Jurkat, Clone E6-1 (cell line): ENCODE data around the gene NKD1.

Experiments
- DNase-seq: peaks from one replicate; pipeline ENCODE4 v3.0.0-alpha.2; 2011; ENCODE audit warnings: low read depth, low spot score
- H3K4me3 ChIP-seq: 2 replicates; pipeline ENCODE4 v1.5.1; 2011; ENCODE audit warnings: mild to moderate bottlenecking, low read length, control low read depth, moderate library complexity

Gene NKD1

GRCh38 chr16:50631985-50632576 is 83.9 kb downstream of the NKD1 start:
- DNase-seq, result no peak
- no peak overlapping the region for H3K4me3 ChIP-seq

DNA sequence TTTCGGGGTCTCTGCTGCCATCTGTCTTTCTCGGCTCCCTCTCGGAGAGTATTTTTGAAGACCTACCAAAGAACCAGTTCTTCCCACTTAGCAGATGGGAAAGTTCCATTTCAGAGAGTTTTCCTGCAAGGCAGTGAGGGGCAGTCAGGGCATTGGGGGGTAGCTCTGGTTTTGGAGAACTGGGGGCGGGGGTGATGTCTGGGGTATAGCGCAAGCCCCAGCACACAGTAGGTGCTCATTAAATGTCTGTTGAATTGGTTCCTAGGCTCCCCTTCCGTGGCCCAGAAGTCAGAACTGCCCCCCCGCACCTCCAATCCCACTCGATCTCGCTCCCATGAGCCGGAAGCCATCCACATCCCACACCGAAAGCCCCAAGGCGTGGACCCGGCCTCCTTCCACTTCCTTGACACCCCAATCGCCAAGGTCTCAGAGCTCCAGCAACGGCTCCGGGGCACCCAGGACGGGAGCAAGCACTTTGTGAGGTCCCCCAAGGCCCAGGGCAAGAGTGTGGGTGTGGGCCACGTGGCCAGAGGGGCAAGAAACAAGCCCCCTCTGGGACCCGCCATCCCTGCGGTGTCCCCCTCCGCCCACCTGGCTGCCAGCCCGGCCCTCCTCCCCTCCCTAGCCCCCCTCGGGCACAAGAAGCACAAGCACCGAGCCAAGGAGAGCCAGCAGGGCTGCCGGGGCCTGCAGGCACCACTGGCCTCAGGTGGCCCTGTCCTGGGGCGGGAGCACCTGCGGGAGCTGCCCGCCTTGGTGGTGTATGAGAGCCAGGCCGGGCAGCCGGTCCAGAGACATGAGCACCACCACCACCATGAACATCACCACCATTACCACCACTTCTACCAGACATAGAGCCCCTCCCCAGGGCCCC is 85.0 kb downstream of the NKD1 start:
- no peak overlapping the region for H3K4me3 ChIP-seq
- no peak for DNase-seq

GRCh38 chr16:50634090-50634489 is 85.9 kb downstream of the NKD1 start:
- no peak for DNase-seq
- H3K4me3 ChIP-seq, result no peak overlapping the region

- H3K4me3 ChIP-seq, result no peak overlapping the region
- DNase-seq, result no peak
These were observed 86.8 kb downstream of the NKD1 start for GRCh38 chr16:50634947-50635346.

DNA sequence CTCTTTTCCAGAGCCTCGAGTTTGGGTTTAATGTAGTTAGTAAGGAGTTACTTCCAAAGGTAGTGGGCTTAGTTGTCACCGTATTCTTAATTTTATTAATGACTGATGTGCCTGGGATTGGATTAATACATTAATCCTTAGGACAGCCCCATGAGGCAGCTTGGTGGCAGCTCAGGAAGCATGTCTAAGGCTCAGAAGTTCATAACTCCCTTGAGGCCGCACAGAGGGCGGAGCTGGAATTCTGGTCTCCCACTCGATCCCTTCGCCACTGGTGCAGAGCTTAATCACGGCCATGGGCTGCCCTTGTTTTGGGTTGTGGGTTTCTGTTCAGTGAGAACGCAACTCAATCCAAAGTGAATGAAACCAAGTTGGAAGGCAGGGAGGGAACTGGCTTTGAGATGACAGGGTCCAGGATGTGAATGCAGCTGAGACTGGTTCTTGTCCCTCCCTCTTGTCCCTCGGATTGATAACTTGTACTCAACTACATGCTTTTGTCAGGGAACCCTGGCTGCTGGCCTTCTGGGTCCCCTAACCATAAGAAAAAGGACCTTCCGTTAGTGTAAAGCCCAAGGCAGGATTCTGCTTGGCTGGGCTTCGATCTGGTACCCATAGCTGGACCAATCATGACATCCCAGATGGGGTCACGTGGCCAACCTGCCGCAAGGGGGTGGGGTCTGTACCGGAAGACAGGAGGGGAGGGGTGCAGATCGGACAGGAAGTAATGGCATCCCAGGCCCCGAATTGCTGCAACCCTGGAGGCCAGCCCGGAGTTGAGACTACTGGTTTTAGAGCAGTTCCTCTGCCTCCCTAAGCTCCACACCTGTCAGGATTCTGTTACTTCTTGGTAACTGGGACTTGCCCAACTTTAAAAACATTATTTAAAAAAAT is 87.6 kb downstream of the NKD1 start:
- H3K4me3 ChIP-seq, result no peak overlapping the region
- peak; percentile 20 for DNase-seq

- no peak for DNase-seq
These were observed 88.7 kb downstream of the NKD1 start for GRCh38 chr16:50636753-50637374.

GRCh38 chr16:50637716-50638602 is 89.8 kb downstream of the NKD1 start:
- no peak overlapping the region for H3K4me3 ChIP-seq
- no peak for DNase-seq

More at GRCh38 chr16:50636753-50637374, 88.7 kb downstream of the NKD1 start:
- H3K4me3 ChIP-seq, result no peak overlapping the region

GRCh38 chr16:50638816-50639670 is 90.8 kb downstream of the NKD1 start:
- no peak for DNase-seq

GRCh38 chr16:50640391-50640790 is 92.2 kb downstream of the NKD1 start:
- no peak overlapping the region for H3K4me3 ChIP-seq

More at GRCh38 chr16:50638816-50639670, 90.8 kb downstream of the NKD1 start:
- no peak overlapping the region for H3K4me3 ChIP-seq

DNA sequence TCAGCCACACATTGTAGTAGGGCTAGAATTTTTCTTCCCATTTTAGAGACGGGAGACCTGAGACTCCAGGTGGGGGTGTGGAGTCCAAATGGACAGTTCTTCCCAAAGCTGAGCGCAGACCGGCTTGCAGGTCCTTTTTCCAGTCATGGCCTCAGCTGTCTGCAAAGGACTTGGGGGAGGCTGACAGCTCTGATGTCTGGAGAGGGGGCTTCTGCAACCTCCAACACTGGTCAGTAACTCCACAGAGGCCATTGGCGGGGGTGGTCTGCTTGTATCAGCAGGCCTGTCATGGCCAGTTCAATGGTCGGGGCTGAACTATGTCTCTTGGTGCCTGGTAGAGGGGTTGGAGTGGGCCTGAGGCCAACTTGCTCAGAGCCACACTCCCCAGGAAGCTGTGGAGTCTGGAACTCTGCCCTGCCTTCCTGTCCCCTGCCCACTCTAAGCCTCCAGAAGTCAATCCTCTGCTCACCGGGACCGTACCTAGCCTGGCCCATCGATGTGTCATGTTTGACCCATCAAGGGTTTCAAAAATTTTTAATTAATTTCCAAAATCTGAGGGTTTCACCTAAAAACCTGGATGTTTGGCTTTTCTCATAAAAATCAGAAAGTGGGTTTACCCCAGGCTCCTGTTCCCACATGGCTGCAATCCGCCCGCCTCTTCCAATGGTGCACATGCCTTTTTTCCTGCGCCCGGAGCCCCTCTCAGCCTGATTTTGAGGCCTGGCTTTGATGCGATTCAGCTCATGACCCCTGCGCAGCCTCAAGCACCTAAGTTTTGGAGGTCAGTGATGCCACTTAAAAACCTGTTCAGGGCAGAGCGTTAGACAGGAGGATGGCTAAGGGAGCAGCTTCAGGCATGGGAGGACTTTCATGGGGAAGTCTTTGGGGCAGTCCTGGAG is 93.0 kb downstream of the NKD1 start:
- no peak for DNase-seq
- H3K4me3 ChIP-seq, result no peak overlapping the region

More at GRCh38 chr16:50640391-50640790, 92.2 kb downstream of the NKD1 start:
- DNase-seq, result no peak

DNA sequence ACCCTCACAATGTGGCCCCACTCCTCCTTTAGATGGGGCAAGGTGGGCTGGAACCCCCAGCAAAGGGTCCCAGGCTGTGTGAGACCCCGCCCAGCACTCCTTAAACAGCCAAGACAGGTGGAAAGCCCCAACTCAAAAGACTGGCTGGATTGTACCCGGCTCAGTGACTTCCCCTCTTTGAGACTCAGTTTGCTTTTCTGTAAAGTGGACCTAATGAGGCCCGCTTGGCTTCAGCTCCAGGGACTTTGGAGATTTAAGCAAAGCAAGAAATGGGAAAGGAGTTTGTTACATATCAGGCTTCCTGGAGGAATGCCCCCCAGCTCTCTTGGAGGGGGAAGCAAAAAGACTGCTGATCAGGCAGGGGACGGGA is 93.6 kb downstream of the NKD1 start:
- DNase-seq, result no peak
- no peak overlapping the region for H3K4me3 ChIP-seq

GRCh38 chr16:50642349-50642748 is 94.2 kb downstream of the NKD1 start:
- no peak for DNase-seq
- no peak overlapping the region for H3K4me3 ChIP-seq

DNA sequence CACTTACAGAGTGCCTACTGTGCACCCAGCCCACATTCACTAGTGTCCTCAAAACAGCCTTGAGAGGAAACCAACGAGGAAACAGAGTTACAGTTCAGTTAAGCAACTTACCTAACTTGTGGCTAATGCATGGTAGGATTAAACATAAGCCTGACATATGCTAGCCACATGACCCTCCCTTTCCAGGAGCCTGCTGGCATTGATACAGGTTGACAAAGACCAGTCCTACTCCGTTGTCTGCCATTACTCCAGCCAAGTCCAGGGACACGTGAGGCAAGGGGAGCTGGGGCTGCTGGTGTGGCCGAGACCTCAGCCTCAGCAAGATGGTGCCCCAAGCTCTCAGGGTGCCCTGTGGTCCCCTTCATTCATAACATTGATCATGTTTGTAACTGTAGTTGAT is 95.0 kb downstream of the NKD1 start:
- DNase-seq, result no peak
- H3K4me3 ChIP-seq, result no peak overlapping the region

GRCh38 chr16:50644245-50644644 is 96.0 kb downstream of the NKD1 start:
- DNase-seq, result no peak
- no peak overlapping the region for H3K4me3 ChIP-seq

DNA sequence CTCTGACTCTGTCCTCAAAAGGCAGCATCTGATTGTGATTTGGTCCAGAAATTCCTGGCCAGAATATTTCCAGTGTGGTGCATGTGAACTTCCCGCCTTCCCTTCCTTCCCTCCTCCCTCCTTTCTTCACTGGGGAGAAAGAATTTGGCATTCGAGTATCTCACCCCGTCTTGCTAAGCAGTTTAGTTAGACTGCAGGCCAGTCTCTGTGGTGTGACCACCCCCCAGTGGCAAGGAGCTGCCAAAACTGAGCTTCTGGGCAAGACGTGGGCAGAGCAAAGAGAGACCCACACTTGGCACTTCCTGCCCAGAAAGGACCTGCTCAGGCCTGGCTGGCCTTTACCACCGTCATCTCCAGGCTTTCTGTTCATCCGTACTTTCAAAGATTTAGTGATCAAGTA is 96.5 kb downstream of the NKD1 start:
- H3K4me3 ChIP-seq, result no peak overlapping the region
- DNase-seq, result no peak

DNA sequence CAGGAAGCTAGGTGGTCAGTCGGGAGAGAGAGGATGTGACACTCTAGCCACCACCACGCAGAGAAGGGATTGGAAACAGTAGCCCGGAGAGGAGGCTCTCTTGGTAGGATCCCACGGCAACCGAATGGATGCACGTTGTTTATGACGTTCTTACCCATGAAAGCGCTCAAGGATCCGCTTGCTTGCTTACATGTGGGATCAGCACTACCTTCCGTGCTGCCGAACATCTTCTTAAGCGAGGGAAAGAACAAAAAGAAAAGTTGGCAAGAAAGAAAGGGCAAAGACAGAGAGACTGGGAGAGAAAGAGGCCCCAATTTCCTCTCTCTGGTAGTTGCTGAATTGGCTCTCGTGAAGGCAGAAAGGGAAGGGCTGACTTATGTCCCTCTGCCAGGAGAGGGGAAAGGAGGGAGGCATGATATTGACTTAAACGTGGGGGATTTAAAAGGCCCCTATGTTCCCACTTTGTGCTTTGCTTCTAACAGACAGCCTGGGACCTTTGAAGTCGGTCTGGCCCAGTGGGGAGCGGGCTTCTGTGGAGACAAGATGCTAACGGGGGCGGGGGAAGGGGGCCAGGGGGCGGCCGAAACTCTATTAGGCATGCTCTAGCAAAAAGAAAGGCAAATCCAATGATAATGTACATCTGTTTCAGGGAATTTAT is 97.5 kb downstream of the NKD1 start:
- DNase-seq, result no peak
- no peak overlapping the region for H3K4me3 ChIP-seq
